Measurements from ENCODE around the gene SUN3.

DNA sequence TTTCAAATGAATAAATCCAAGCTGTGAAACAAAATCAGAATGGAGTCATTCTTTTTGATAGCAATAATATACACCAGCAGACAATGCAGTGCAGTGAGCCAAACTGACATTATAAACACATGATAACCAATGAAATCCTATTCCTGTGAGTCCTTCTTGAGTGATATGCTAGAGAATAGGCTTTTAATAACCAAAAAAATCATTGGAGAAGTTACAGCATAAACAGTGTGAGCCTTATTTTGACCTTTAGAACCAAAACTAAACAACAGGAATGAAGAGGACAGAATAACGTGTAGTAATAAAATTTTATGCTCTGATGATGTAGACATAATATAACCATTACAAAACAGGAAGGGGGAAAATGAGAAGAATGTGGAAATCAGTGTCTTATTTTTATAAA lies 58.1 kb downstream of the SUN3 start:
- TF ChIP-seq, protein P1, sequence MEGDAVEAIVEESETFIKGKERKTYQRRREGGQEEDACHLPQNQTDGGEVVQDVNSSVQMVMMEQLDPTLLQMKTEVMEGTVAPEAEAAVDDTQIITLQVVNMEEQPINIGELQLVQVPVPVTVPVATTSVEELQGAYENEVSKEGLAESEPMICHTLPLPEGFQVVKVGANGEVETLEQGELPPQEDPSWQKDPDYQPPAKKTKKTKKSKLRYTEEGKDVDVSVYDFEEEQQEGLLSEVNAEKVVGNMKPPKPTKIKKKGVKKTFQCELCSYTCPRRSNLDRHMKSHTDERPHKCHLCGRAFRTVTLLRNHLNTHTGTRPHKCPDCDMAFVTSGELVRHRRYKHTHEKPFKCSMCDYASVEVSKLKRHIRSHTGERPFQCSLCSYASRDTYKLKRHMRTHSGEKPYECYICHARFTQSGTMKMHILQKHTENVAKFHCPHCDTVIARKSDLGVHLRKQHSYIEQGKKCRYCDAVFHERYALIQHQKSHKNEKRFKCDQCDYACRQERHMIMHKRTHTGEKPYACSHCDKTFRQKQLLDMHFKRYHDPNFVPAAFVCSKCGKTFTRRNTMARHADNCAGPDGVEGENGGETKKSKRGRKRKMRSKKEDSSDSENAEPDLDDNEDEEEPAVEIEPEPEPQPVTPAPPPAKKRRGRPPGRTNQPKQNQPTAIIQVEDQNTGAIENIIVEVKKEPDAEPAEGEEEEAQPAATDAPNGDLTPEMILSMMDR (IDR thresholded peaks at IDR 0.05), result no peak
- TF ChIP-seq POLR2AphosphoS5 (IDR thresholded peaks at IDR 0.05), result no peak

Measured in transverse colon (tissue), 4 donors.